HCT116 (cell line): ENCODE measurements around the gene APH1B. TPM values are rescaled to one million over a fixed set of nuclear protein-coding genes. Genes with fewer than 3 reads are reported as not detected.
"Not testable (repeated sequence)": the region's sequence is repeated elsewhere in the genome, so short reads cannot be mapped to it uniquely, and the experiment has no call there.

Experiments used
- ATAC-seq: fragments of 200-7000 bp; cut with Tn5 transposase; 2 replicates; pipeline ENCODE4 v1.9.1; 2020; ENCODE audit warnings: mild to moderate bottlenecking, moderate library complexity
- BruUV-seq: library from RNA; stranded (reverse); fragments of 400-500 nt; replicated peaks from 2 replicates; lab custom pipeline; 2021; lab: Mats Ljungman, UMichigan
- CTCF ChIA-PET: fragments of 300-600 bp; sonication (Branson Sonifier 250); formaldehyde crosslinking; loops from one replicate; lab custom pipeline; 2021; ENCODE audit warnings: antibody characterized with exemption; lab: Charles Lee
- POLR2A ChIA-PET: fragments of 300-600, 350-600 bp; sonication (Branson Sonifier 250); formaldehyde crosslinking; loops from one replicate; lab custom pipeline; 2021; ENCODE audit warnings: antibody characterized with exemption; lab: Charles Lee
- RAD21 ChIA-PET, 2 experiments: fragments of 300-600 bp; sonication (Branson Sonifier 250); formaldehyde crosslinking; loops; one replicate each; lab custom pipeline; 2023; ENCODE audit warnings: low total read pairs in 2 of 2; ENCODE audit not compliant: uncharacterized antibody in 2 of 2, unreplicated experiment in 2 of 2, low non-redundant PET in 1 of 2; lab: Charles Lee
- DNase-seq: peaks from one replicate; pipeline ENCODE4 v3.0.0-alpha.2; 2010; ENCODE audit warnings: low read depth, low spot score
- H2AFZ ChIP-seq: fragments of 200-600 bp; shearing (Covaris generic), sonication (generic); 2 replicates; pipeline ENCODE4 v1.6.1; 2017; ENCODE audit warnings: low read depth, mixed run types, mixed read lengths, antibody characterized with exemption, low read length; ENCODE audit not compliant: poor library complexity, severe bottlenecking
- H3K27ac ChIP-seq: 2 replicates; pipeline ENCODE4 v1.5.1; 2012; ENCODE audit warnings: low read depth, low read length
- H3K27me3 ChIP-seq: fragments of 200-600 bp; sonication (generic); 2 replicates; pipeline ENCODE4 v1.6.1; 2016; ENCODE audit warnings: mixed run types, low read length, mixed read lengths; ENCODE audit not compliant: insufficient read depth
- H3K36me3 ChIP-seq, 2 experiments: fragments of 200-500 bp in 1 of 2; fragments of 200-600 bp in 1 of 2; sonication (Bioruptor generic) in 1 of 2; sonication (generic) in 1 of 2; 2 replicates each; pipeline versions ENCODE4 v1.5.1 to v1.6.1; 2014 to 2016; ENCODE audit warnings: low read length in 2 of 2, inconsistent platforms in 1 of 2, mixed read lengths in 1 of 2, mixed run types in 1 of 2; ENCODE audit not compliant: insufficient read depth in 2 of 2, control insufficient read depth in 1 of 2
- H3K4me1 ChIP-seq, 2 experiments: fragments of 200-600 bp in 1 of 2; sonication (generic) in 1 of 2; 2 replicates each; pipeline versions ENCODE4 v1.5.1 to v1.6.1; 2012 to 2017; ENCODE audit warnings: low read length in 2 of 2, inconsistent platforms in 1 of 2, mild to moderate bottlenecking in 1 of 2, mixed read lengths in 1 of 2, mixed run types in 1 of 2, moderate library complexity in 1 of 2; ENCODE audit not compliant: insufficient read depth in 2 of 2, control insufficient read depth in 1 of 2
- H3K4me2 ChIP-seq: fragments of 200-600 bp; sonication (generic); 2 replicates; pipeline ENCODE4 v1.6.1; 2017; ENCODE audit warnings: mixed run types, low read length, mixed read lengths
- H3K4me3 ChIP-seq, 2 experiments: fragments of 200-600 bp in 1 of 2; sonication (generic) in 1 of 2; replicated peaks in 1 of 2; 2 replicates each; pipeline ENCODE4 v1.5.1; 2011 to 2016; ENCODE audit warnings: low read length in 2 of 2, control low read depth in 1 of 2, low read depth in 1 of 2, mild to moderate bottlenecking in 1 of 2, mixed read lengths in 1 of 2, mixed run types in 1 of 2
- H3K79me2 ChIP-seq: fragments of 200-600 bp; sonication (generic); 2 replicates; pipeline ENCODE4 v1.6.1; 2017; ENCODE audit warnings: mild to moderate bottlenecking, mixed run types, low read length, moderate library complexity, mixed read lengths; ENCODE audit not compliant: insufficient read depth
- H3K9ac ChIP-seq: fragments of 200-600 bp; sonication (generic); 2 replicates; pipeline ENCODE4 v1.6.1; 2016; ENCODE audit warnings: low read length, mixed read lengths
- H3K9me2 ChIP-seq: fragments of 200-600 bp; sonication (generic), shearing (Covaris generic); 2 replicates; pipeline ENCODE4 v1.6.1; 2017; ENCODE audit warnings: mixed run types, mild to moderate bottlenecking, moderate library complexity; ENCODE audit not compliant: insufficient read depth
- H3K9me3 ChIP-seq, 2 experiments: fragments of 200-500 bp in 1 of 2; fragments of 200-600 bp in 1 of 2; sonication (Bioruptor generic) in 1 of 2; sonication (generic) in 1 of 2; 2 replicates each; pipeline ENCODE4 v1.6.1; 2014 to 2017; ENCODE audit warnings: low read length in 2 of 2, mixed read lengths in 2 of 2, inconsistent platforms in 1 of 2, low read depth in 1 of 2, mild to moderate bottlenecking in 1 of 2, mixed run types in 1 of 2, moderate library complexity in 1 of 2; ENCODE audit not compliant: control insufficient read depth in 1 of 2, insufficient read depth in 1 of 2
- H4K20me1 ChIP-seq: fragments of 200-600 bp; sonication (generic), shearing (Covaris generic); 2 replicates; pipeline ENCODE4 v1.6.1; 2017; ENCODE audit warnings: mixed run types, mild to moderate bottlenecking, moderate library complexity; ENCODE audit not compliant: insufficient read depth
- ATF3 ChIP-seq: IDR thresholded peaks from 2 replicates; pipeline ENCODE4 v1.6.1; 2012
- CBX3 ChIP-seq: IDR thresholded peaks from 2 replicates; pipeline ENCODE4 v1.6.1; 2012; ENCODE audit warnings: low read depth
- EZH2 ChIP-seq: fragments of 200-600 bp; sonication (generic); IDR thresholded peaks from 2 replicates; pipeline ENCODE4 v1.6.1; 2017; ENCODE audit warnings: antibody characterized with exemption, mixed run types
- JUND ChIP-seq: IDR thresholded peaks from 2 replicates; pipeline ENCODE4 v1.6.1; 2012
- intact Hi-C: fragments of 100-400 bp; cut with micrococcal nuclease; formaldehyde crosslinking; loops from 2 replicates; pipeline ENCODE4 v1.10.0; 2022
- total RNA-seq: library from RNA; stranded (reverse); gene quantifications from one replicate; pipeline ENCODE4 v1.2.1, GENCODE V29; 2021; ENCODE audit not compliant: unreplicated experiment

APH1B gene
- total RNA-seq, 1 experiment from 2014 or later = 8.5 TPM

GRCh38 chr15:63342996-63343562 is 65.7 kb downstream of the APH1B start:
- H3K4me2 ChIP-seq, H2AFZ ChIP-seq, H3K27me3 ChIP-seq, CTCF ChIA-PET, ATAC-seq, H3K9me2 ChIP-seq, BruUV-seq, RAD21 ChIA-PET, POLR2A ChIA-PET, intact Hi-C loops, H3K36me3 ChIP-seq, H3K4me1 ChIP-seq, H3K4me3 ChIP-seq, H3K9me3 ChIP-seq, H3K79me2 ChIP-seq, DNase-seq, H3K27ac ChIP-seq, H4K20me1 ChIP-seq, H3K9ac ChIP-seq: not testable (repeated sequence)

- Histone ChIP-seq H3K9ac (no peak overlapping the region), H3K4me2 (no peak overlapping the region), H2AFZ (no peak overlapping the region), H3K9me3 (no peaks in the 10 kb centered on the region), H3K9me2 (no peaks in the 10 kb centered on the region), H3K36me3 (no peaks in the 10 kb centered on the region), H3K27me3 (no peaks in the 10 kb centered on the region), H3K27ac (no peak overlapping the region), H3K4me1 (no peaks in the 10 kb centered on the region), H3K79me2 (no peaks in the 10 kb centered on the region), H4K20me1 (no peaks in the 10 kb centered on the region), H3K4me3 (no peak overlapping the region)
- DNase-seq = no peak
- ATAC-seq = no peak
- intact Hi-C loops = no loop called here
- no TSS peak for BruUV-seq
- ChIA-PET POLR2A (no interaction called here), CTCF (no interaction called here), RAD21 (no interaction called here)
- TF ChIP-seq CBX3 (no peak), EZH2 (no peak), JUND (no peak), ATF3 (no peak)
Observed at GRCh38 chr15:63344731-63345390, 67.5 kb downstream of the APH1B start.
